Endodermal cell (in vitro differentiated cells): ENCODE data around the gene HTR5A. TPM values are rescaled to one million over a fixed set of nuclear protein-coding genes. Genes with fewer than 3 reads are reported as not detected.
"Not testable (repeated sequence)": the region's sequence is repeated elsewhere in the genome, so short reads cannot be mapped to it uniquely, and the experiment has no call there.

ENCODE experiments used
- DNase-seq: peaks from one replicate; pipeline ENCODE4 v3.0.0-alpha.2; 2017
- H3K27ac ChIP-seq: 2 replicates; pipeline ENCODE4 v1.5.1; 2013; ENCODE audit warnings: mild to moderate bottlenecking, low read depth, low read length, moderate library complexity
- H3K27me3 ChIP-seq: 2 replicates; pipeline ENCODE4 v1.6.1; 2013; ENCODE audit warnings: mild to moderate bottlenecking, low read length, moderate library complexity; ENCODE audit not compliant: insufficient read depth, control insufficient read depth, poor library complexity, severe bottlenecking
- H3K36me3 ChIP-seq: 2 replicates; pipeline ENCODE4 v1.7.0; 2013; ENCODE audit warnings: mild to moderate bottlenecking, low read length, moderate library complexity; ENCODE audit not compliant: control insufficient read depth, insufficient read depth
- H3K4me1 ChIP-seq: one replicate; pipeline ENCODE4 v1.7.0; 2013; ENCODE audit warnings: low read length; ENCODE audit not compliant: control insufficient read depth, insufficient read depth
- H3K4me3 ChIP-seq: 2 replicates; pipeline ENCODE4 v1.5.1; 2013; ENCODE audit warnings: mild to moderate bottlenecking, low read length, moderate library complexity
- H3K9ac ChIP-seq: 2 replicates; pipeline ENCODE4 v1.6.1; 2013; ENCODE audit warnings: mild to moderate bottlenecking, low read length, moderate library complexity; ENCODE audit not compliant: poor library complexity, severe bottlenecking; ENCODE audit errors: extremely low read depth
- H3K9me3 ChIP-seq: 2 replicates; pipeline ENCODE4 v1.6.1; 2013; ENCODE audit warnings: mild to moderate bottlenecking, low read length, moderate library complexity; ENCODE audit not compliant: control insufficient read depth
- H3K27ac Mint-ChIP-seq: 2 replicates; pipeline ENCODE4 v1.8.0; 2020; ENCODE audit warnings: mixed read lengths
- H3K27me3 Mint-ChIP-seq: 2 replicates; pipeline ENCODE4 v1.8.0; 2021; ENCODE audit warnings: mild to moderate bottlenecking, mixed read lengths; ENCODE audit not compliant: insufficient read depth
- H3K36me3 Mint-ChIP-seq: 2 replicates; pipeline ENCODE4 v1.8.0; 2020; ENCODE audit warnings: low read depth, mixed read lengths
- H3K4me1 Mint-ChIP-seq: 2 replicates; pipeline ENCODE4 v1.8.0; 2020; ENCODE audit warnings: mixed read lengths
- H3K4me3 Mint-ChIP-seq: 2 replicates; pipeline ENCODE4 v1.8.0; 2020; ENCODE audit warnings: mild to moderate bottlenecking, moderate library complexity, mixed read lengths
- H3K9me3 Mint-ChIP-seq: 2 replicates; pipeline ENCODE4 v1.8.0; 2020; ENCODE audit warnings: mild to moderate bottlenecking, mixed read lengths
- WGBS, 2 experiments: methylation state at CpG; one replicate each; pipeline versions ENCODE4 v1.1.5 to v1.1.7; 2013; ENCODE audit warnings: missing lambda C conversion rate in 2 of 2, mixed read lengths in 1 of 2; ENCODE audit not compliant: insufficient coverage in 1 of 2, insufficient read length in 1 of 2; 5-methylcytosine and 5-hydroxymethylcytosine counted together
- total RNA-seq, 2 donors: library from RNA; stranded (reverse); fragmentation: NEBNext Ultra II Directional in 1 of 2; extraction: Animal tissue kit (Norgen Biotek cat#: 25700) in 1 of 2; gene quantifications; 2 replicates in 1 of 2; 3 replicates in 1 of 2; pipeline ENCODE4 v1.2.1, GENCODE V29; 2021
- TF ChIP-seq, protein P1 (sequence below): fragments of 200-600 bp; sonication (generic); conservative IDR thresholded peaks from 2 replicates; pipeline ENCODE4 v1.5.0; 2021; ENCODE audit warnings: antibody characterized with exemption, mild to moderate bottlenecking

Gene HTR5A
- total RNA-seq, 2 donors from 2014 or later: 0.11 to 0.46 TPM

DNA sequence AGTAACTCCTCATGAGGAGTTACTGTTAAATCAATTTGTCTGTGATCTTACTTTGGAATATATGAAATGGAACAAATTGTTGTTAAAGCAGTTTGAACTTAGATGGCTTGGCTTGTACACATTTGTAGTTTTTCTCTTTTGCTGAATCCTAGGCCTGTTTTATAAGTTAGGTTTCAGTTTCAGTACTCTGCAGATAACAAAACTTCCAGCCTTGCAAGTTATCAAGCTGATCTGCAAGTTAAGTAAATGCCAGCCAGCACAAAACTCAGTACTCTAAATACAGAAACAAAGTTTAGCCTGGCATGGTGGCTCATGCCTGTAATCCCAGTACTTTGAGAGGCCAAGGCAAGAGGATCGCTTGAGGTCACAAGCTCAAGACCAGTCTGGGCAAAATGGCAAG lies 42.2 kb upstream of the HTR5A start:
- no peaks in the 10 kb centered on the region for H3K36me3 ChIP-seq
- H3K4me3 ChIP-seq: no peak overlapping the region
- DNase-seq: no peak
- no peak overlapping the region for H3K9ac ChIP-seq
- H3K27me3 Mint-ChIP-seq: peaks cover 1% of the 10 kb centered on the region
- H3K4me1 Mint-ChIP-seq: peaks cover 1% of the 10 kb centered on the region
- 60 to 88% methylated on average over 1 of the region's 1 CpG for WGBS, 2 experiments
- no peak overlapping the region for H3K4me3 Mint-ChIP-seq
- H3K27ac Mint-ChIP-seq: no peak overlapping the region
- peaks cover 7% of the 10 kb centered on the region for H3K9me3 Mint-ChIP-seq
- H3K4me1 ChIP-seq: no peaks in the 10 kb centered on the region
- H3K9me3 ChIP-seq: no peaks in the 10 kb centered on the region
- H3K36me3 Mint-ChIP-seq: no peaks in the 10 kb centered on the region
- no peak overlapping the region for H3K27ac ChIP-seq
- TF ChIP-seq, protein P1, sequence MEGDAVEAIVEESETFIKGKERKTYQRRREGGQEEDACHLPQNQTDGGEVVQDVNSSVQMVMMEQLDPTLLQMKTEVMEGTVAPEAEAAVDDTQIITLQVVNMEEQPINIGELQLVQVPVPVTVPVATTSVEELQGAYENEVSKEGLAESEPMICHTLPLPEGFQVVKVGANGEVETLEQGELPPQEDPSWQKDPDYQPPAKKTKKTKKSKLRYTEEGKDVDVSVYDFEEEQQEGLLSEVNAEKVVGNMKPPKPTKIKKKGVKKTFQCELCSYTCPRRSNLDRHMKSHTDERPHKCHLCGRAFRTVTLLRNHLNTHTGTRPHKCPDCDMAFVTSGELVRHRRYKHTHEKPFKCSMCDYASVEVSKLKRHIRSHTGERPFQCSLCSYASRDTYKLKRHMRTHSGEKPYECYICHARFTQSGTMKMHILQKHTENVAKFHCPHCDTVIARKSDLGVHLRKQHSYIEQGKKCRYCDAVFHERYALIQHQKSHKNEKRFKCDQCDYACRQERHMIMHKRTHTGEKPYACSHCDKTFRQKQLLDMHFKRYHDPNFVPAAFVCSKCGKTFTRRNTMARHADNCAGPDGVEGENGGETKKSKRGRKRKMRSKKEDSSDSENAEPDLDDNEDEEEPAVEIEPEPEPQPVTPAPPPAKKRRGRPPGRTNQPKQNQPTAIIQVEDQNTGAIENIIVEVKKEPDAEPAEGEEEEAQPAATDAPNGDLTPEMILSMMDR: no peak
- no peaks in the 10 kb centered on the region for H3K27me3 ChIP-seq

DNA sequence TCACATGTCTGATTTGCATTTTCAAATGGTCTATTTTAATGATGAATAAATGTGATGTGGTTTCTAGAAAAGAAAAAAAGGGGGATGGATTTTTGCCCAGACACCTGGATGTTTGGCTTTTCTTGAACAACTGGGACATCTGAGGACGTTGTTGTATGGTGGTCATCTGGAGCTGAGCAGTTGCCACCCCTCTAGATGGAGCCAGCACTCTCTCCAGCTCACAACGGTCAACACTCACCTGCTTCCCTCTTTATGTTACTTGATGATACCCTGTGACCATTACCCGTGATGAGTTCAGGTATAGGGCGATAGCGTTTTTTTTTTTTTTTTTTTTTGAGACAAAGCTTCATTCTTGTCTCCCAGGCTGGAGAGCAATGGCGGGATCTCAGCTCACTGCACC lies 37.1 kb upstream of the HTR5A start:
- no peak overlapping the region for H3K9ac ChIP-seq
- Mint-ChIP-seq H3K9me3 (peaks cover 12% of the 10 kb centered on the region), H3K27ac (no peak overlapping the region), H3K27me3 (no peaks in the 10 kb centered on the region), H3K36me3 (no peaks in the 10 kb centered on the region), H3K4me3 (no peak overlapping the region), H3K4me1 (no peaks in the 10 kb centered on the region)
- H3K4me3 ChIP-seq: no peak overlapping the region
- H3K27me3 ChIP-seq: no peaks in the 10 kb centered on the region
- DNase-seq: no peak
- no peaks in the 10 kb centered on the region for H3K36me3 ChIP-seq
- 79 to 94% methylated on average over 3 to 6 of the region's 6 CpGs for WGBS, 2 experiments
- H3K9me3 ChIP-seq: no peaks in the 10 kb centered on the region
- TF ChIP-seq, protein P1: peak; percentile 46
- no peak overlapping the region for H3K27ac ChIP-seq
- no peaks in the 10 kb centered on the region for H3K4me1 ChIP-seq

- not testable (repeated sequence) for H3K9ac ChIP-seq, H3K36me3 ChIP-seq, H3K4me3 Mint-ChIP-seq, H3K4me1 Mint-ChIP-seq, H3K36me3 Mint-ChIP-seq, H3K27ac ChIP-seq, H3K27me3 ChIP-seq, H3K4me1 ChIP-seq, DNase-seq, H3K27me3 Mint-ChIP-seq, H3K9me3 ChIP-seq, H3K27ac Mint-ChIP-seq, H3K4me3 ChIP-seq
- peaks cover 12% of the 10 kb centered on the region for H3K9me3 Mint-ChIP-seq
- 91 to 100% methylated on average over 1 to 15 of the region's 15 CpGs for WGBS, 2 experiments
Observed at GRCh38 chr7:155034495-155034894, 35.6 kb upstream of the HTR5A start.

- no peaks in the 10 kb centered on the region for H3K4me1 ChIP-seq
- no peaks in the 10 kb centered on the region for H3K36me3 ChIP-seq
- Mint-ChIP-seq H3K27ac (no peak overlapping the region), H3K9me3 (peaks cover 10% of the 10 kb centered on the region), H3K36me3 (no peaks in the 10 kb centered on the region), H3K4me1 (no peaks in the 10 kb centered on the region), H3K4me3 (no peak overlapping the region), H3K27me3 (peaks cover 2% of the 10 kb centered on the region)
- WGBS, 2 experiments: 86 to 100% methylated on average over 2 to 4 of the region's 4 CpGs
- H3K27me3 ChIP-seq: no peaks in the 10 kb centered on the region
- no peak for DNase-seq
- H3K9ac ChIP-seq: no peak overlapping the region
- no peak overlapping the region for H3K4me3 ChIP-seq
- H3K27ac ChIP-seq: no peak overlapping the region
- H3K9me3 ChIP-seq: no peaks in the 10 kb centered on the region
- TF ChIP-seq, protein P1: no peak
Observed at GRCh38 chr7:155038335-155038734, 31.8 kb upstream of the HTR5A start.
